NCI-H1417 (cell line): ENCODE data around the gene KCNN3.
"Not testable (repeated sequence)": the region's sequence is repeated elsewhere in the genome, so short reads cannot be mapped to it uniquely, and the experiment has no call there.

ENCODE experiments used
- DNase-seq, 3 experiments: peaks; one replicate each; lab custom pipeline; 2025; lab: John Stamatoyannopoulos, UW

The KCNN3 gene

DNA sequence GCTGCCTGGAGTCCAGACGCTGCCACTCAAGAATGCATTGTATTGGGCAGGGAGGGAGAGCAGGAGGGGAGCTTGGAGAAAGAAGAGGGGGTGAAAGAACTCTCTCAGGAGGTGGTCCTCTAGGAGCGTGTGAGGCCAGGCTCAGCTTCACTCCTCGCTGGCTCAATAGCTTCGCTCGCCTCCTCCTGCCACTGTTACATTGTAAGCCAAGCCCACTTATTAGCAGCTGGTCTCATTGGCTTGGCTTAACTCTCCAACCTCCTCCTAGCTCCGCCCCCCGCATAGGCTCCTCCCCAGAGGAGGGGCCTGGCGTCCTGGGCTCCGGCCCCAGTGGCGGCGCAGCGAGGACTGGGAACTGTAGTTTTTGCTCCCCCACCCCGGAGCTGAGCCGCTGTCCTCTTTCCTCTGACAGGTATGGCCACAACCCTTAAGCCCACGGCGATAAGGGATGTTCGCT lies at the start of gene KCNN3:
TSS of gene KCNN3 (minus strand) at position 167 of the 457 bp plus-strand sequence. CDS start 317 bp downstream, outside the sequence.
- DNase-seq: peak; percentile 96 to 100 (median 98)

- DNase-seq: no peak
These were observed 43.2 kb upstream of the KCNN3 start for GRCh38 chr1:154913273-154913672.

- DNase-seq: no peak
These were observed 42.7 kb upstream of the KCNN3 start for GRCh38 chr1:154912755-154913154.

DNA sequence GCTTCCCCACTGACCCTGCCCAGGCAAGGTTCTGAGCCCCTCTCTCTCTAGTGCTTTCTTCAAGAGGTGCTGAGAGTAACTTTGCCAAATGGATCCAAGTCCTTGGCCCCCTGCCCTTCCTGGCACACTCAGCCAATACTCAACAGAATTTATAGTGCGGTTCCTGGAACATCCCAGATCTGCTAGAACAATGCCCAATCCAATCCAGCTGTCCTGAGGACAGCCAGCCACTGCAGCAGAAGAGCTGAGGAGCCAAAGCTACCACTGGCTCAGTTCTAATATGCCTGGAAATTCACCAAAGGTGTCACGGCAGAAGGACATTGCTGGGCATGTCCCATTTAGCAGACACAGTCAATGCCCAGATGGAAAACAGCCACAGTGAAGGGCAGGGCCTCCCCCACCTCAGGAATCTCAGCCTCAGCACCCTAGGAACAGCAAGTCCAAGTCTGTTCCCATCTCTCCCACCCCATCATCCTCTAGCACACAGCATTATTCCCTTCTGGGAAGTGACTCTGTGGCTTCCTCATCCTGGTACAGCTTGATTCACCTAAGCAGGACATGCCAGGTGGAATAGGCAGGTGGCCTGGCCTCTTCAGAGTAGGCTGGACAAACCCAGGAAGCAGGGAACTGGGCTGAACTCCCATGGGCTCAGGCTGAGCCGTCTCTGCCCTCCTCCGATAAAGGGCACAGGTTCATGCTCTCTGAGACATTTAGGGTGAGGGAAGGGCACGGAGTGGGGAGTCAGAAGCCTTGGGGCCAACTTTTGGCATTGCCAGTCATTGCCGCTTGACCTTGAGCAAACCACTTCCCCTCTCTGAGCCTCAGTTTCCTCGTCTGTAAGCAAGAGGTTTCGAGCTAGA lies 41.8 kb upstream of the KCNN3 start:
- DNase-seq: no peak

DNA sequence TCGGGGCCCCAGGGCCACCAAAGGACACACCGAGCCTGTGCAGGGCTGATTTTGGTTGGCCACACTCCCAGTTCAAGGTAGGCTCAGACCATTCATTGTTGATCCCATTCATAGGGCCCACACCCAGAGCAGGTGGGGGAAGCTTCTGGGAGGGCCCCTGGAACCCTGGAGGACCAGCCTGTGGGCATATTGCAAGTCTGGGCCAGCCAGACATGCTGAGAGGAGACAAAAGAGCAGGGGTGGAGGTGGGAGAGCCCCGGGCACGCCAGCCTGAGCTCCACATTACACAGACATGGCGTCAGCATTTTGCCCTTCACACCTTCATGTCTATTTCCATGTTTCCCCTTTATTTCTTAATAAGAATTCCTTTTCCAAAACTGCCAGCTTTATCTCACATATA lies 40.8 kb upstream of the KCNN3 start:
- DNase-seq: no peak

GRCh38 chr1:154908937-154909336 lies 38.9 kb upstream of the KCNN3 start:
- no peak for DNase-seq

DNA sequence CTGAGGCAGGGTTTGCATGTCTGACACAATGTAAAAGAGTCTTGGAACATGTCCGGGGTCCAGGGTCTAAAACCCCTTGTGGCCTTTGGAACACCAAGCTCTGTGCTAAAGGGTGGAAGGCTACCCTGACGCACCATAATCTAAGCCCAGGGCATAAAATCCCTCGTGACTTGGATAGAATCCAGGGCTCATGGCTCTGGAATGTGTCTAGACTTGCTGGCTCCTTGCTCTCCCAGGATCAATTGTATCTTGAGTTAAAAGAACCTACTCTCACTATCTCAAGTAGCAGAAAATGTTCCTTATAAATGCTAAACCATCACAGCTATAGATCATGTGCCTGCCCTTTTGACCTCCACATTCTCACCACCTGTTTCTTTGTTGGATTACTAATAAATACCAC lies 38.0 kb upstream of the KCNN3 start:
- not testable (repeated sequence) for DNase-seq

GRCh38 chr1:154906621-154907081 lies 36.6 kb upstream of the KCNN3 start:
- no peak for DNase-seq

GRCh38 chr1:154902938-154903566 lies 33.0 kb upstream of the KCNN3 start:
- no peak for DNase-seq

DNA sequence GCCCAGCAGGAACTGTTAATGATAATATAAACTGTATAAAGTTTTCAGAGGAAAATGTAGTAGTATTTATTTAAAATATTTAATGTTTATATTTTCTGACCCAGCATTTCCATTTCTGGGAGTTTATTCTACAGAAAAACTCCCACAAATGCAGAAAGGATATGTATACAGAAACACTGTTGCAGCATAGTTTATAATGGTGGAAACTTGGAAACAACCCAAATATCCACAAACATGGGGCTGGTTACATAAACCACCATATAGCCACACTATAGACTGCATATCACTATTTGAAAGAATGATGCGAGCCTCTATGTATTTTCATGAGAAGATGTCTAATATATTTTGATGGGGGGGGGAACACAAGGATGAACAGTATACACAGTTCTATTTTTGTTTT lies 31.5 kb upstream of the KCNN3 start:
- no peak for DNase-seq

GRCh38 chr1:154899041-154899440 lies 29.0 kb upstream of the KCNN3 start:
- DNase-seq: no peak

DNA sequence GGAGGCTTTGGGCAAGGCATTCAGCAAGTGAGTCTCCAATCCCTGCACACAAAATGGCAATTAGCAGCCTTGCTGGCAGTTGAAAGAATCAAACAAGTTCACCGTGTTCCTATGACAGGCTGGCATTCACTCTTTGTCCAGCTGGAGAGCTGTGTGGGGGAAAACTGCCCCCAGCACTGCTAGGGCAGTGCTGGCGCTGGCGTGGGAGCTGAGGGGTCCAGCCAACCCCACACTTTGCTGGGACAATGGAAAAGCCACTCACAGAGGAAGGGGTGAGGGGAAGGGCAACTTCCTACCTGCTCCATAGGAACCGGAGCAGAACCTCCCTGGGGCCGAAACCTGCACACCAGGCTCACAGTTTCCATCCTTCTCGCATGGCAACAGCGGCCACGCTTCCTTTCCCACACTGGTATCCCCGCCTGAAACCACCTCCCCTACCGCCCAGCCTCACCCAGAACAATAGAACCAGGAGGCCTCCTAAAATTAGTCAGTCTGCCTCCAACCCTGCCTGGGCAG lies 26.7 kb upstream of the KCNN3 start:
- no peak for DNase-seq

DNA sequence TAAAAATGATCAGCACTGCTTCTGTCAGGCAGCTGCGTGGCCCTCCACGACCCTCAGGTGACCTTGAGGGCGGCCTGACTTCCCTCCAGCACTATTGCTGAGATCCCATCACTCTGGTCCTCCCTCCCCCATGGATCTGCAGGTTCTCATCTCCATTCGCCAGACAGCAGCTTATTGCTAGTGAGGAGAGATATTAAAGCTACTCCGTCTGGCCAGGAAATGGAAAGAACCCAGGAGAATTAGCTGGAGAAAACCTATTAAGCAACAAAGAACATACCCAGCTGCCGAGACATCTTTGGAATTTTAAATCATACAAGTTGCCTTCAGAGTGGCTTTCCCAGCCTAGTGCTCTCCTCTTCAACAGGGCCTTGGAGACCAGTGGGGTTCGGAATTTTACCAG lies 25.7 kb upstream of the KCNN3 start:
- no peak for DNase-seq

DNA sequence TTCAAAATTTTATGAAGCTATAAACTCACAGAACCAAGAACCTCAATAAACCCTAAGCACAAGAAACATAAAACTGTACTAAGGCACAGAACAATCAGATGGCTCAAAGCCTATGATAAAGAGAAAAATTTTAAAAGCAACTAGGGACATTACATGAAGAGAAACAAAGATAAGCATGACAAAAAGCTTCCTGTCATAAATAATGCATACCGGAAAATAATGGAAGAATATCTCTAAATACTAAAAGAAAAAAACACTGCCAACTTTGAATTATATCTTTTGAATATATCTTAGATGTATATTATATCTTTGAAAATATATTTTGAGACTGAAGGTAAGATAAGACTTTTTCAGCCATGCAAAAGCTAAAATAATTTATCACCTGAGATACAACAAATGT lies 21.4 kb upstream of the KCNN3 start:
- no peak for DNase-seq

DNA sequence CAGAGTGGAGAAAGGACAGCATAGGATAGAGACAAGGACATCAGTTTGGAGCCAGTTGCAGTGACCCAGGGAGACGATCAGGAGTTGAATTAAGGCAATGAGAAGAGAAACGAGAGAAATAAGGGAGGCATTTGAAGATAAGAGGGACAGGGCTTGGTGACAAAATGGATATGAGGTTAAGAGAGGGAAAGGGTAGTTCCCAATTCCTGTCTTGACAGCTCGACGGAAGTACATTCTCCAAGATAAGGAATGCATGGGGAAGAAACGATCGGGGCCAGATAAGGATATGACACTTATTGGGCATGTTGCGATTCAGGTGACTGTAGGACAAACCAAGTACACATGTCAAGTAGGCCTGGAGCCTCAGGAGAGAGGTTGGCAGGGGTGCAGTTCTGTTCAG lies 18.7 kb upstream of the KCNN3 start:
- DNase-seq: no peak

GRCh38 chr1:154886281-154887015 lies 16.4 kb upstream of the KCNN3 start:
- DNase-seq: no peak

DNA sequence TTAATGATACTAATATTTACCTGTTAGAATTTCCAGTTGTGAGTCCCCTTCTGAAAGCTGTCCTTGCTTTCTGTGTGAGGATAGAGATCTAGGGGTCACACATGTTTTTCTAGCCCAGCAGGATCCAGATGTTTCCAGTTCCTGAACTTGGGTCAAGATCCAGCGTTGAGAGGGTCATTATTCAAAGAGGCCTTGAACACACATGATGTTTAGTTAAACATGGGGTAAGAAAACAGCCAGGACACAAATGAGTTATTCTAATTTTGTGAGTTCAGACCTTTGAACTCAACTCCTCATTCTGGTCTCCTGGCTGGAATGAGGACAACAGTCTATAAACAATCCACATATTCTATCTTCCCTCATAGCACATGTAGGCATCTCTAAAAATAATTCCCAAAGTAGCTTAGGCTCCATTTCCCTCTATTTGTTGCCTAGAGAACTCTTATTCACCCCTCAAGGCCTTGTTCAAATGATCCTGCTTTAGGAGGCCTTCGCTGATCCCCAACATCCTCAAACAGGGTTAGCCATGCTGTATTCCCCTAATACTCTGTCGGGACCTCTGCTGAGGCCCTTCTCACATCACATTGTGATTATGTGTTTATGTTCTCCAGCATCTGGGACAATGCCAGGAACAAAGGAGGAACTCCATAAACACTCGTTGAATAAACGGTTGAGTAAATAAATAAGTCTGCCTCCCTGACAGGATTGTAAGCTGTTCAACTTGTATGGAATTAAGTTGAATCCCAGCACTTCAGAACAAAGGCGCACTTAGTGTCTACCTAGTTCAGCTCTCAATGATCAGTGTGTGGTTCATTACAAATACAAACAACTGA lies 15.0 kb upstream of the KCNN3 start:
- DNase-seq: peak in 1 of 3 experiments; percentile 44

- DNase-seq: no peak
These were observed 14.1 kb upstream of the KCNN3 start for GRCh38 chr1:154883919-154884868.

GRCh38 chr1:154881820-154882535 lies 11.9 kb upstream of the KCNN3 start:
- no peak for DNase-seq

DNA sequence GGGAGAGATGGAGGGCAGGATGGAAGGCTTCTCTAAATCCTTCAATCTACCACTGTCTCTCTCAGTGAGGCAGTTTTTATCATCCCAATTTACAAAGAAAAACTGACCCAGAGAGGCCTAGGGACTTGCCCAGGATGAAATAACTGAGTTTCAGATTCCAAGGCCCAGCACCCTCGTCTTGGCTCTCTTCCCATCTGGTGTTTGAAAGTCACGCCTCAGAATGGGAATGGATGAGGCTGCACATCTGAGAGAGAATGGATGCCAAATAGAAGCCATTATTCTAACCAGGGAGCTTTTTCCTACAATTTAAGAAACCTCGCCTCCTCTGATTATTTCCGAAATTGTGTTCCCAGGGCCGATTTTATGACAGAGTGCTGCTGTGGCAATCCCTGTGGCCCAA lies 10.6 kb upstream of the KCNN3 start:
- DNase-seq: no peak
